Mesothelial cell of epicardium (in vitro differentiated cells): ENCODE data around the gene DMPK. TPM values are rescaled to one million over a fixed set of nuclear protein-coding genes. Genes with fewer than 3 reads are reported as not detected.

Experiments
- DNase-seq, 2 experiments: peaks; one replicate each; pipeline ENCODE4 v3.0.0; 2021; ENCODE audit warnings: low spot score in 2 of 2; ENCODE audit not compliant: unreplicated experiment in 2 of 2
- H3K27ac Mint-ChIP-seq: 2 replicates; pipeline ENCODE4 v1.8.0; 2021; ENCODE audit warnings: mixed read lengths
- H3K27me3 Mint-ChIP-seq: 2 replicates; pipeline ENCODE4 v1.8.0; 2021; ENCODE audit warnings: low read depth, mixed read lengths
- H3K36me3 Mint-ChIP-seq: 2 replicates; pipeline ENCODE4 v1.8.0; 2021; ENCODE audit warnings: mixed read lengths
- H3K4me1 Mint-ChIP-seq: 2 replicates; pipeline ENCODE4 v1.8.0; 2021; ENCODE audit warnings: mixed read lengths
- H3K4me3 Mint-ChIP-seq: 2 replicates; pipeline ENCODE4 v1.8.0; 2021; ENCODE audit warnings: mild to moderate bottlenecking, moderate library complexity, mixed read lengths
- H3K9me3 Mint-ChIP-seq: 2 replicates; pipeline ENCODE4 v1.8.0; 2021; ENCODE audit warnings: mixed read lengths
- total RNA-seq: library from RNA; stranded (reverse); gene quantifications from 3 replicates; pipeline ENCODE4 v1.2.1, GENCODE V29; 2021
- TF ChIP-seq, protein P1 (sequence below): fragments of 200-600 bp; sonication (generic); IDR thresholded peaks from one replicate; pipeline ENCODE4 v1.5.0; 2021; ENCODE audit warnings: antibody characterized with exemption; ENCODE audit not compliant: unreplicated experiment

The DMPK gene
- total RNA-seq, 1 donor from 2014 or later: 130 TPM

DNA sequence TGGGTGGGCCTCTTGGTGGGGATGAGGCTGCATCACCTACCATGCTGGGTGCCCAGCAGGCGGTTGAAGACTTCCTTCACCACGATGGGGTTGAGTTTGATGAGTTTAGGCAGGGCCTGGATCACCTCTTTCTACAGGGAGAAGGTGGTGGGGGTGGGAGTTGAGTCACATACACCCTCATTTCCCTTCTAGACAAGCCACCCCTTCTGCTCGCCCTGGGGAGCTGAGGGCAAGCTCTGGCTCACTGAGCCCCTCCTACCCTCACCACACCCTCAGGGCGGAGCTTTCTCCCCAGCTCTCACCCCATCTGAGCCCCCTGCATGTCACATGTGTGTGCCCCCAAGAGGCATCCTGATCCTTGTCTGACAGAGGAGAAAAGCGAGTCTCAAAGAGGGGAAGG, 40.4 kb upstream of the DMPK start:
- H3K36me3 Mint-ChIP-seq: peaks cover 15% of the 10 kb centered on the region
- TF ChIP-seq, protein P1, sequence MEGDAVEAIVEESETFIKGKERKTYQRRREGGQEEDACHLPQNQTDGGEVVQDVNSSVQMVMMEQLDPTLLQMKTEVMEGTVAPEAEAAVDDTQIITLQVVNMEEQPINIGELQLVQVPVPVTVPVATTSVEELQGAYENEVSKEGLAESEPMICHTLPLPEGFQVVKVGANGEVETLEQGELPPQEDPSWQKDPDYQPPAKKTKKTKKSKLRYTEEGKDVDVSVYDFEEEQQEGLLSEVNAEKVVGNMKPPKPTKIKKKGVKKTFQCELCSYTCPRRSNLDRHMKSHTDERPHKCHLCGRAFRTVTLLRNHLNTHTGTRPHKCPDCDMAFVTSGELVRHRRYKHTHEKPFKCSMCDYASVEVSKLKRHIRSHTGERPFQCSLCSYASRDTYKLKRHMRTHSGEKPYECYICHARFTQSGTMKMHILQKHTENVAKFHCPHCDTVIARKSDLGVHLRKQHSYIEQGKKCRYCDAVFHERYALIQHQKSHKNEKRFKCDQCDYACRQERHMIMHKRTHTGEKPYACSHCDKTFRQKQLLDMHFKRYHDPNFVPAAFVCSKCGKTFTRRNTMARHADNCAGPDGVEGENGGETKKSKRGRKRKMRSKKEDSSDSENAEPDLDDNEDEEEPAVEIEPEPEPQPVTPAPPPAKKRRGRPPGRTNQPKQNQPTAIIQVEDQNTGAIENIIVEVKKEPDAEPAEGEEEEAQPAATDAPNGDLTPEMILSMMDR: no peak
- H3K4me1 Mint-ChIP-seq: no peaks in the 10 kb centered on the region
- no peak for DNase-seq
- H3K9me3 Mint-ChIP-seq: no peaks in the 10 kb centered on the region
- H3K27ac Mint-ChIP-seq: no peak overlapping the region
- H3K27me3 Mint-ChIP-seq: no peaks in the 10 kb centered on the region
- H3K4me3 Mint-ChIP-seq: no peak overlapping the region

DNA sequence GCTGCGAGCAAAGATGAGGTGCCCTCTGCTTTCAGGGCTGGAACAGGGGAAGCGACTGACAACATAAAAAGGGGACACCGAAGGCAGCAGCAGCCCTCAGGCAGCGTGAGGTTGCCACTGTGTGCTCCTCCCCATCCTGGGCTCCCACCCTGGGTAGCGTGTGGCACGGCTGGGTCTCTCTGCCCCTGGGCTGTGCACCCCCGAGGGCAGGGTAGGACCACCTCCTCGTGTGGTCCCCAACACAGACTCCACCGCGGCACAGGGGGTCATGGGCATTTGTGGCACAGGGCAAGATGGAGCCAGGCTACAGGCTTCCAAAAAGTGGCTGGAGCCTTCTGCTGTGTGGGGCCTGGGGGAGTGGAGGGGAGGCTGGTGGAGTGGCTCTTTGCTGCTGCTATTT, 39.3 kb upstream of the DMPK start:
- DNase-seq: no peak
- TF ChIP-seq, protein P1: no peak
- no peaks in the 10 kb centered on the region for H3K27me3 Mint-ChIP-seq
- peaks cover 12% of the 10 kb centered on the region for H3K36me3 Mint-ChIP-seq
- H3K9me3 Mint-ChIP-seq: no peaks in the 10 kb centered on the region
- peaks cover 5% of the 10 kb centered on the region for H3K4me1 Mint-ChIP-seq
- H3K4me3 Mint-ChIP-seq: no peak overlapping the region
- no peak overlapping the region for H3K27ac Mint-ChIP-seq

DNA sequence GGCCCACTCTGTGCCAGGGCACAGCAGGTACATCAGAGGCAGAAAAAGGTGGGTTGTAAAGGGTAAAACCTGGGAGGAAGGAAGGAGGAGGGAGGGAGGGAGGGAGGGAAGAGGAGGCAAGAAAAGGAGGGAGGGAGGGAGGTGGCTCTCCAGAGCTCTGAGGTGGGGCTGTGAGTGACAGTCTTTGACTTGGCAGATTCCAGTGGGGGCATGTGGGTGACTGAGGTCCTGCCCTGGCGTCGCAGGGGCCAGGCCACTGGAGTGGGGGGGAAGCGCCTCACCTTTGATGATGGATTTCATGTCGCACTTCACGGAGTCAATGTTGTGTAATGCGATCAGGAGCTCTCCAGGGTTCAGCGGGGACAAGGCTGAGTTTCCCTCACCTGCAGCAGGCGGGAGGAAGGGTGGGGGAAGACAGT, 38.8 kb upstream of the DMPK start:
- Mint-ChIP-seq H3K27me3 (no peaks in the 10 kb centered on the region), H3K9me3 (no peaks in the 10 kb centered on the region), H3K4me1 (peaks cover 5% of the 10 kb centered on the region), H3K27ac (no peak overlapping the region), H3K36me3 (peaks cover 12% of the 10 kb centered on the region), H3K4me3 (no peak overlapping the region)
- no peak for DNase-seq
- TF ChIP-seq, protein P1: no peak

DNA sequence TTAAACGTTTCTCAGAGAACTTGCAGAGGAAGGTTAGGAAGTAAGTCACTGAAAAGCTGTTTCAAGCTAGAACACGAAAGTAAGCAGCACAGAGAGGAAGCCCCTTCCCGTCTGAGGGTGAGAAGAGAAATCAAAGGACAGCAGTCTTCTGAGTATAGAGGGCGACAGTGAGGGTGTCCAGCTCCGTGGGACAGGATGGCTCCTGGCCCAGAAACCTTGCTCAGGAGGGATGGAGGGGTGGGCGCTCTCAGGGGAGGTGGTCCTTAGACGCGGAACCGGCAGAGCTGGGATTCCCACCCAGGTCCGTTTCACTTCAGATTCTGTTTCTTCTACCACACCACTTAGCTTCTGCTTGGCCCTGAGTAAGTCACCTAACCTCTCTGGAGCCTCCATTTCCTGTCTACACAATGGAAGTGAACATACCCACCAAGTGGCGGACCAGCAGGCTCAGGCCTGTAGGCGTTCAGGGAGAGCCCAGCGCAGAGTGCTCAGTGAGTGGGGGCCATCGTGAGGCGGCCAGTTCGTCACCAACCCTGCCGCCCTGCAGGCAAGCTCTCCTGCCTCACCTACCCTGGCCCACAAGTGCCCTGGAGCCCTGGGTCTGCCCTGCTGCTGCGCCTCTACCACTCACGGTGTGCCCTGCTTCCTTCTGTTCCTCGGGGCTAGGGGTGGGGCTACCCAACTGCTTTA, 38.3 kb upstream of the DMPK start:
- Mint-ChIP-seq H3K36me3 (peaks cover 12% of the 10 kb centered on the region), H3K4me3 (no peak overlapping the region), H3K4me1 (peaks cover 6% of the 10 kb centered on the region), H3K27me3 (no peaks in the 10 kb centered on the region), H3K27ac (no peak overlapping the region), H3K9me3 (no peaks in the 10 kb centered on the region)
- no peak for DNase-seq
- TF ChIP-seq, protein P1: no peak

DNA sequence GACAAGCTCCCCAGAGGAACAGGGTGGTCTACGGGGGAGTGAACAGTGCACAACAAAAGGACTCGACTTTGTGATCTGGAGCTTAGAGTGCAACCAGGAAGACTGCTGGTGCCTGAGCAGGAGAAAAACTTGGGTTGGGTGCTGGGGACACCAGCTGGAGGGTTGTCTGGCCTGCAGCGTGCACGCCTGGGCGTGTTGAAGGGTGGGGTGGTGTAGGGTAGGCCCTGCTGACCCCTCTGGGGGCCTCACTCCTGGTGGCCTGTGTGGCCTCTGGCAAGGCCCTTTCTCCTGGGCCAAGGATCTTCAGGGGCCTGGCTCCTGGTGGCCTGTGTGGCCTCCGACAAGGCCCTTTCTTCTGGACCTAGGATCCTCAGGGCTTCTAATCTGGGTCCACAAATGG, 37.5 kb upstream of the DMPK start:
- H3K4me1 Mint-ChIP-seq: peaks cover 6% of the 10 kb centered on the region
- TF ChIP-seq, protein P1: no peak
- no peak overlapping the region for H3K27ac Mint-ChIP-seq
- H3K27me3 Mint-ChIP-seq: no peaks in the 10 kb centered on the region
- DNase-seq: no peak
- H3K4me3 Mint-ChIP-seq: no peak overlapping the region
- H3K9me3 Mint-ChIP-seq: no peaks in the 10 kb centered on the region
- peaks cover 12% of the 10 kb centered on the region for H3K36me3 Mint-ChIP-seq
